IMR-90 (cell line): ENCODE measurements around the gene FXR2. TPM values are rescaled to one million over a fixed set of nuclear protein-coding genes. Genes with fewer than 3 reads are reported as not detected.

ENCODE experiments used
- ATAC-seq: fragments of 200-7000 bp; cut with Tn5 transposase; 2 replicates; pipeline ENCODE4 v1.9.1; 2020; ENCODE audit warnings: low read depth, mild to moderate bottlenecking, moderate library complexity
- BruUV-seq: library from RNA; stranded (reverse); fragments of 400-500 nt; replicated peaks from 2 replicates; lab custom pipeline; 2021; lab: Mats Ljungman, UMichigan
- CTCF ChIA-PET: fragments of 300-600 bp; formaldehyde crosslinking; extraction: SDS; loops from one replicate; lab custom pipeline; 2021; ENCODE audit warnings: antibody characterized with exemption; lab: Yijun Ruan, JAX
- POLR2A ChIA-PET: fragments of 300-600 bp; sonication (Branson Sonifier 250); formaldehyde crosslinking; loops from one replicate; lab custom pipeline; 2022; ENCODE audit warnings: antibody characterized with exemption; ENCODE audit not compliant: unreplicated experiment; lab: Charles Lee
- DNase-seq: peaks from one replicate; pipeline ENCODE4 v3.0.0; 2013
- H2AFZ ChIP-seq: replicated peaks from 2 replicates; pipeline ENCODE3; 2013; ENCODE audit warnings: low read length, mild to moderate bottlenecking; ENCODE audit not compliant: poor library complexity
- H2AK5ac ChIP-seq: 2 replicates; pipeline ENCODE4 v1.6.1; 2013; ENCODE audit warnings: low read depth, low read length, inconsistent platforms
- H2AK9ac ChIP-seq: replicated peaks from 2 replicates; pipeline ENCODE3; 2013; ENCODE audit warnings: mild to moderate bottlenecking, low read depth, low read length, moderate library complexity; ENCODE audit not compliant: poor library complexity
- H2BK120ac ChIP-seq: 2 replicates; pipeline ENCODE4 v1.6.1; 2013; ENCODE audit warnings: low read depth, low read length, inconsistent platforms
- H2BK15ac ChIP-seq: 3 replicates; pipeline ENCODE4 v1.6.1; 2013; ENCODE audit warnings: low read depth, low read length, inconsistent platforms
- H2BK20ac ChIP-seq: 2 replicates; pipeline ENCODE4 v1.6.1; 2013; ENCODE audit warnings: low read depth, mild to moderate bottlenecking, inconsistent platforms, low read length, moderate library complexity
- H2BK5ac ChIP-seq: 2 replicates; pipeline ENCODE4 v1.6.1; 2013; ENCODE audit warnings: mild to moderate bottlenecking, low read depth, low read length, inconsistent platforms; ENCODE audit not compliant: poor library complexity, severe bottlenecking
- H3K14ac ChIP-seq: replicated peaks from 2 replicates; pipeline ENCODE4 v1.6.1; 2013; ENCODE audit warnings: low read depth, low read length, inconsistent platforms
- H3K18ac ChIP-seq: 2 replicates; pipeline ENCODE4 v1.6.1; 2013; ENCODE audit warnings: low read depth, low read length, control low read depth
- H3K23ac ChIP-seq: 2 replicates; pipeline ENCODE4 v1.6.1; 2013; ENCODE audit warnings: low read depth, low read length, inconsistent platforms
- H3K27ac ChIP-seq: 2 replicates; pipeline ENCODE4 v1.5.1; 2013; ENCODE audit warnings: mild to moderate bottlenecking, control low read depth, low read length; ENCODE audit not compliant: insufficient read depth
- H3K27me3 ChIP-seq: 2 replicates; pipeline ENCODE4 v1.6.1; 2013; ENCODE audit warnings: low read length; ENCODE audit not compliant: control insufficient read depth, insufficient read depth
- H3K36me3 ChIP-seq: 2 replicates; pipeline ENCODE4 v1.6.1; 2013; ENCODE audit warnings: low read length, mixed read lengths; ENCODE audit not compliant: control insufficient read depth, insufficient read depth
- H3K4ac ChIP-seq: 2 replicates; pipeline ENCODE4 v1.6.1; 2013; ENCODE audit warnings: low read depth, low read length, inconsistent platforms
- H3K4me1 ChIP-seq: 2 replicates; pipeline ENCODE4 v1.6.1; 2013; ENCODE audit warnings: low read length, mixed read lengths; ENCODE audit not compliant: control insufficient read depth, insufficient read depth
- H3K4me2 ChIP-seq: 2 replicates; pipeline ENCODE4 v1.6.1; 2013; ENCODE audit warnings: low read depth, mild to moderate bottlenecking, control low read depth, low read length, moderate library complexity
- H3K4me3 ChIP-seq: 2 replicates; pipeline ENCODE4 v1.5.1; 2013; ENCODE audit warnings: low read depth, mild to moderate bottlenecking, control low read depth, low read length, moderate library complexity; ENCODE audit not compliant: insufficient read depth
- H3K56ac ChIP-seq: 2 replicates; pipeline ENCODE4 v1.6.1; 2013; ENCODE audit warnings: low read length, inconsistent platforms; ENCODE audit not compliant: insufficient read depth; ENCODE audit errors: extremely low read depth
- H3K79me1 ChIP-seq, 2 experiments: 2 replicates each; pipeline ENCODE4 v1.6.1; 2013; ENCODE audit warnings: low read length in 2 of 2, inconsistent platforms in 1 of 2, low read depth in 1 of 2
- H3K9ac ChIP-seq: 2 replicates; pipeline ENCODE4 v1.6.1; 2013; ENCODE audit warnings: low read depth, low read length, control low read depth
- H3K9me1 ChIP-seq: 2 replicates; pipeline ENCODE4 v1.6.1; 2013; ENCODE audit warnings: low read length, inconsistent platforms; ENCODE audit not compliant: insufficient read depth
- H3K9me3 ChIP-seq: 2 replicates; pipeline ENCODE4 v1.6.1; 2013; ENCODE audit warnings: low read length; ENCODE audit not compliant: control insufficient read depth, insufficient read depth
- H4K20me1 ChIP-seq: 2 replicates; pipeline ENCODE4 v1.6.1; 2013; ENCODE audit warnings: low read length, inconsistent platforms; ENCODE audit not compliant: insufficient read depth
- H4K5ac ChIP-seq: 2 replicates; pipeline ENCODE4 v1.6.1; 2013; ENCODE audit warnings: mild to moderate bottlenecking, low read depth, low read length, control low read depth
- H4K8ac ChIP-seq, 2 experiments: 2 replicates each; pipeline ENCODE4 v1.6.1; 2013; ENCODE audit warnings: low read depth in 2 of 2, low read length in 2 of 2, control low read depth in 1 of 2, inconsistent platforms in 1 of 2
- H4K91ac ChIP-seq: 2 replicates; pipeline ENCODE4 v1.6.1; 2013; ENCODE audit warnings: low read depth, low read length, inconsistent platforms; ENCODE audit not compliant: insufficient read depth
- CHD1 ChIP-seq: IDR thresholded peaks from 2 replicates; pipeline ENCODE4 v1.6.1; 2012; ENCODE audit warnings: low read depth, low read length, improper control_type of control experiment
- CTCF ChIP-seq: conservative IDR thresholded peaks from 2 replicates; pipeline ENCODE4 v1.5.1; 2012; ENCODE audit warnings: mild to moderate bottlenecking, low read depth, low read length, improper control_type of control experiment
- USF2 ChIP-seq: fragments of 150-350 bp; IDR thresholded peaks from 2 replicates; pipeline ENCODE4 v1.6.1; 2017; ENCODE audit warnings: mild to moderate bottlenecking, antibody characterized with exemption, low read length, low read depth
- WGBS, 2 experiments: methylation state at CpG; one replicate each; pipeline versions ENCODE4 v1.1.5 to v1.1.7; 2013; ENCODE audit warnings: missing lambda C conversion rate in 2 of 2; ENCODE audit not compliant: insufficient read length in 1 of 2; ENCODE audit errors: extremely low coverage in 2 of 2; 5-methylcytosine and 5-hydroxymethylcytosine counted together
- dilution Hi-C: fragments of 300-500 bp; cut with HindIII; formaldehyde crosslinking; loops from one replicate; pipeline ENCODE4 v1.14.3; 2018; ENCODE audit warnings: low sequenced_read_pairs; ENCODE audit not compliant: unreplicated experiment
- in situ Hi-C: fragments of 300-500 bp; cut with MboI; formaldehyde crosslinking; loops from 3 replicates; pipeline ENCODE4 v1.14.3; 2019; ENCODE audit warnings: low sequenced_read_pairs, inconsistent platforms, mixed read lengths
- intact Hi-C: fragments of 100-400 bp; cut with micrococcal nuclease; formaldehyde crosslinking; loops from 2 replicates; pipeline ENCODE4 v1.10.0; 2022
- polyA plus RNA-seq, 3 experiments: library from polyadenylated mRNA; depleted of rRNA; stranded (reverse); fragments of >200 nt; gene quantifications; 2 replicates each; pipeline ENCODE4 v1.2.3, GENCODE V29; 2012; ENCODE audit warnings: low replicate concordance in 1 of 3
- total RNA-seq: library from RNA; depleted of rRNA; stranded (reverse); fragments of >200 nt; gene quantifications from 2 replicates; pipeline ENCODE4 v1.2.3, GENCODE V29; 2012

Gene FXR2
- total and polyA plus RNA-seq, 2 of the 4 experiments (the other 2 are of a cell fraction), result 39.1 to 55.9 TPM

- POLR2A ChIA-PET, result no interaction called here
- H2BK5ac ChIP-seq, result no peak overlapping the region
- in situ Hi-C loops (loop anchor here (10.0 kb wide), 1 partner anchor 205 kb away; the partner anchor contains the start of genes KCTD11 and TMEM95), dilution Hi-C loops (no loop called here), intact Hi-C loops (loop anchor here (5.0 to 10.0 kb wide), 3 partner anchors 207 to 515 kb away; partner anchors contain the start of genes KCTD11, NEURL4 and SLC16A11)
- no peaks in the 10 kb centered on the region for H3K9me1 ChIP-seq
- H3K4me1 ChIP-seq, result peaks cover 9% of the 10 kb centered on the region
- DNase-seq (no peak), ATAC-seq (no peak)
- H3K27ac ChIP-seq, result no peak overlapping the region
- TF ChIP-seq CHD1, result no peak
- TF ChIP-seq USF2, result no peak
- no peak for TF ChIP-seq CTCF
- peak overlapping the region; percentile 27; the same call in 1 of the 2 replicates for H2AK5ac ChIP-seq
- no peak overlapping the region for H3K23ac ChIP-seq
- no peak overlapping the region for H2BK20ac ChIP-seq
- H4K5ac ChIP-seq, result no peak overlapping the region
- H3K4me2 ChIP-seq, result no peak overlapping the region
- H2AFZ ChIP-seq, result peak overlapping the region; percentile 99
- CTCF ChIA-PET, result interaction anchor here (1.0 to 2.8 kb wide), 8 partner anchors 10 to 204 kb away, joined by 3 to 24 read pairs (median 6); partner anchors contain the start of genes MPDU1 and TMEM95
- H2AK9ac ChIP-seq, result peak overlapping the region; percentile 57
- no peaks in the 10 kb centered on the region for H3K27me3 ChIP-seq
- WGBS, 2 experiments, result 40% methylated on average over 1 of the region's 18 CpGs; no CpG with 5 or more reads in 1 of the 2 experiments
- no peak overlapping the region for H4K91ac ChIP-seq
- no peak overlapping the region for H3K14ac ChIP-seq
- H4K8ac ChIP-seq, result no peak overlapping the region
- H3K36me3 ChIP-seq, result peaks cover 9% of the 10 kb centered on the region
- H3K18ac ChIP-seq, result no peak overlapping the region
- H3K9ac ChIP-seq, result no peak overlapping the region
- no peak overlapping the region for H3K56ac ChIP-seq
- H3K4me3 ChIP-seq, result no peak overlapping the region
- BruUV-seq, result no TSS peak
- H2BK15ac ChIP-seq, result no peak overlapping the region
- H4K20me1 ChIP-seq, result no peaks in the 10 kb centered on the region
- H3K79me1 ChIP-seq, result peaks cover 13 to 19% of the 10 kb centered on the region in 2 experiments
- no peaks in the 10 kb centered on the region for H3K9me3 ChIP-seq
- H3K4ac ChIP-seq, result no peak overlapping the region
- H2BK120ac ChIP-seq, result no peak overlapping the region
Observed at GRCh38 chr17:7559320-7560171, 55.2 kb downstream of the FXR2 start.
